H9 (cell line): ENCODE data around the gene LDB3. TPM values are rescaled to one million over a fixed set of nuclear protein-coding genes. Genes with fewer than 3 reads are reported as not detected.

ENCODE experiments used
- DNase-seq: peaks from one replicate; pipeline ENCODE4 v3.0.0-alpha.2; 2017
- H2AFZ ChIP-seq: one replicate; pipeline ENCODE4 v1.6.1; 2013; ENCODE audit warnings: mild to moderate bottlenecking, low read length, control low read depth, moderate library complexity
- H2AK5ac ChIP-seq: 2 replicates; pipeline ENCODE4 v1.6.1; 2013; ENCODE audit warnings: low read length, control low read depth, mixed read lengths; ENCODE audit not compliant: insufficient read length
- H2BK120ac ChIP-seq: one replicate; pipeline ENCODE4 v1.6.1; 2013; ENCODE audit warnings: low read depth, mild to moderate bottlenecking, low read length, control low read depth, inconsistent platforms; ENCODE audit not compliant: poor library complexity, severe bottlenecking
- H2BK12ac ChIP-seq: 2 replicates; pipeline ENCODE4 v1.6.1; 2013; ENCODE audit warnings: low read length, control low read depth, mixed read lengths, low read depth; ENCODE audit not compliant: insufficient read length
- H2BK15ac ChIP-seq: 2 replicates; pipeline ENCODE4 v1.6.1; 2013; ENCODE audit warnings: low read depth, low read length, control low read depth
- H2BK20ac ChIP-seq: one replicate; pipeline ENCODE4 v1.6.1; 2013; ENCODE audit warnings: low read depth, mild to moderate bottlenecking, low read length, control low read depth, inconsistent platforms; ENCODE audit not compliant: poor library complexity, severe bottlenecking
- H2BK5ac ChIP-seq: 2 replicates; pipeline ENCODE4 v1.6.1; 2013; ENCODE audit warnings: low read length, control low read depth, mixed read lengths; ENCODE audit not compliant: insufficient read length
- H3K14ac ChIP-seq: 2 replicates; pipeline ENCODE4 v1.6.1; 2013; ENCODE audit warnings: low read length, control low read depth; ENCODE audit not compliant: insufficient read depth
- H3K18ac ChIP-seq: 2 replicates; pipeline ENCODE4 v1.6.1; 2013; ENCODE audit warnings: low read depth, mild to moderate bottlenecking, mixed read lengths, low read length, control low read depth; ENCODE audit not compliant: insufficient read length
- H3K23ac ChIP-seq: 2 replicates; pipeline ENCODE4 v1.6.1; 2013; ENCODE audit warnings: low read length, control low read depth, mixed read lengths, low read depth; ENCODE audit not compliant: insufficient read length
- H3K23me2 ChIP-seq: 2 replicates; pipeline ENCODE4 v1.6.1; 2013; ENCODE audit warnings: low read depth, mild to moderate bottlenecking, mixed read lengths, low read length, control low read depth; ENCODE audit not compliant: insufficient read length, poor library complexity, severe bottlenecking
- H3K27ac ChIP-seq: 2 replicates; pipeline ENCODE4 v1.5.1; 2013; ENCODE audit warnings: low read length, control low read depth, mixed read lengths, low read depth; ENCODE audit not compliant: insufficient read length
- H3K27me3 ChIP-seq: 2 replicates; pipeline ENCODE4 v1.6.1; 2013; ENCODE audit warnings: low read length, control low read depth, inconsistent platforms; ENCODE audit not compliant: insufficient read depth
- H3K4ac ChIP-seq: 2 replicates; pipeline ENCODE4 v1.6.1; 2013; ENCODE audit warnings: low read depth, mild to moderate bottlenecking, control low read depth, inconsistent platforms, low read length, moderate library complexity
- H3K4me1 ChIP-seq: 2 replicates; pipeline ENCODE4 v1.6.1; 2013; ENCODE audit warnings: low read length, control low read depth, inconsistent platforms; ENCODE audit not compliant: insufficient read depth
- H3K4me2 ChIP-seq: 2 replicates; pipeline ENCODE4 v1.6.1; 2013; ENCODE audit warnings: low read length, control low read depth, mixed read lengths; ENCODE audit not compliant: insufficient read length, insufficient read depth
- H3K56ac ChIP-seq: 2 replicates; pipeline ENCODE4 v1.6.1; 2013; ENCODE audit warnings: low read depth, mild to moderate bottlenecking, mixed read lengths, low read length, control low read depth; ENCODE audit not compliant: insufficient read length
- H3K79me1 ChIP-seq: 2 replicates; pipeline ENCODE4 v1.6.1; 2013; ENCODE audit warnings: low read depth, mild to moderate bottlenecking, moderate library complexity, low read length, control low read depth, inconsistent platforms; ENCODE audit not compliant: insufficient read depth, poor library complexity, severe bottlenecking
- H3K79me2 ChIP-seq: 2 replicates; pipeline ENCODE4 v1.6.1; 2013; ENCODE audit warnings: low read length, control low read depth, inconsistent platforms; ENCODE audit not compliant: insufficient read depth
- H3K9ac ChIP-seq: 2 replicates; pipeline ENCODE4 v1.6.1; 2013; ENCODE audit warnings: low read length, control low read depth, mixed read lengths; ENCODE audit not compliant: insufficient read length; ENCODE audit errors: extremely low read depth
- H3K9me3 ChIP-seq: one replicate; pipeline ENCODE4 v1.6.1; 2013; ENCODE audit warnings: low read depth, low read length, inconsistent platforms; ENCODE audit not compliant: control insufficient read depth
- H3T11ph ChIP-seq: one replicate; pipeline ENCODE4 v1.6.1; 2013; ENCODE audit warnings: mild to moderate bottlenecking, low read length, control low read depth, inconsistent platforms
- H4K20me1 ChIP-seq: one replicate; pipeline ENCODE4 v1.6.1; 2013; ENCODE audit not compliant: control insufficient read depth, insufficient read length, insufficient read depth
- H4K5ac ChIP-seq: 2 replicates; pipeline ENCODE4 v1.6.1; 2013; ENCODE audit warnings: low read depth, mild to moderate bottlenecking, mixed read lengths, low read length, control low read depth; ENCODE audit not compliant: insufficient read length
- H4K8ac ChIP-seq: replicated peaks from 2 replicates; pipeline ENCODE4 v1.6.1; 2013; ENCODE audit warnings: low read length, control low read depth, mixed read lengths, low read depth; ENCODE audit not compliant: insufficient read length
- H4K91ac ChIP-seq: 2 replicates; pipeline ENCODE4 v1.6.1; 2013; ENCODE audit warnings: low read depth, mild to moderate bottlenecking, moderate library complexity, mixed read lengths, low read length, control low read depth; ENCODE audit not compliant: insufficient read length
- H3K27ac Mint-ChIP-seq, 3 experiments: 2 replicates in 2 of 3; 3 replicates in 1 of 3; pipeline ENCODE4 v1.8.0; 2020 to 2021; ENCODE audit warnings: mixed read lengths in 3 of 3, mild to moderate bottlenecking in 1 of 3, moderate library complexity in 1 of 3
- H3K27me3 Mint-ChIP-seq: 2 replicates; pipeline ENCODE4 v1.8.0; 2021; ENCODE audit warnings: low read depth, mild to moderate bottlenecking, moderate library complexity, mixed read lengths
- H3K36me3 Mint-ChIP-seq, 3 experiments: 2 replicates in 2 of 3; 3 replicates in 1 of 3; pipeline ENCODE4 v1.8.0; 2020 to 2021; ENCODE audit warnings: low read depth in 3 of 3, mixed read lengths in 3 of 3; ENCODE audit not compliant: insufficient read depth in 1 of 3
- H3K4me1 Mint-ChIP-seq, 2 experiments: 2 replicates each; pipeline ENCODE4 v1.8.0; 2020; ENCODE audit warnings: mixed read lengths in 2 of 2
- H3K4me3 Mint-ChIP-seq, 2 experiments: 2 replicates in 1 of 2; 3 replicates in 1 of 2; pipeline ENCODE4 v1.8.0; 2020 to 2021; ENCODE audit warnings: mild to moderate bottlenecking in 2 of 2, mixed read lengths in 2 of 2, moderate library complexity in 1 of 2
- H3K9me3 Mint-ChIP-seq, 2 experiments: 2 replicates in 1 of 2; 3 replicates in 1 of 2; pipeline ENCODE4 v1.8.0; 2020; ENCODE audit warnings: mild to moderate bottlenecking in 2 of 2, mixed read lengths in 2 of 2, moderate library complexity in 1 of 2
- whole genome bisulfite sequencing: extraction: QIAGEN DNeasy Blood & Tissue Kit; methylation state at CpG from one replicate; pipeline ENCODE4 v1.1.7; 2013; ENCODE audit warnings: missing lambda C conversion rate, low lambda C conversion rate, mixed read lengths; ENCODE audit not compliant: insufficient read length; ENCODE audit errors: extremely low coverage; 5-methylcytosine and 5-hydroxymethylcytosine counted together
- total RNA-seq: library from RNA; stranded (reverse); gene quantifications from 2 replicates; pipeline ENCODE4 v1.2.1, GENCODE V29; 2021
- TF ChIP-seq, protein P1 (sequence below): fragments of 200-600 bp; sonication (generic); conservative IDR thresholded peaks from 3 replicates; pipeline ENCODE4 v1.8.0; 2021; ENCODE audit warnings: antibody characterized with exemption, mild to moderate bottlenecking

Gene LDB3
- total RNA-seq, 1 experiment from 2014 or later: 0.17 TPM

DNA sequence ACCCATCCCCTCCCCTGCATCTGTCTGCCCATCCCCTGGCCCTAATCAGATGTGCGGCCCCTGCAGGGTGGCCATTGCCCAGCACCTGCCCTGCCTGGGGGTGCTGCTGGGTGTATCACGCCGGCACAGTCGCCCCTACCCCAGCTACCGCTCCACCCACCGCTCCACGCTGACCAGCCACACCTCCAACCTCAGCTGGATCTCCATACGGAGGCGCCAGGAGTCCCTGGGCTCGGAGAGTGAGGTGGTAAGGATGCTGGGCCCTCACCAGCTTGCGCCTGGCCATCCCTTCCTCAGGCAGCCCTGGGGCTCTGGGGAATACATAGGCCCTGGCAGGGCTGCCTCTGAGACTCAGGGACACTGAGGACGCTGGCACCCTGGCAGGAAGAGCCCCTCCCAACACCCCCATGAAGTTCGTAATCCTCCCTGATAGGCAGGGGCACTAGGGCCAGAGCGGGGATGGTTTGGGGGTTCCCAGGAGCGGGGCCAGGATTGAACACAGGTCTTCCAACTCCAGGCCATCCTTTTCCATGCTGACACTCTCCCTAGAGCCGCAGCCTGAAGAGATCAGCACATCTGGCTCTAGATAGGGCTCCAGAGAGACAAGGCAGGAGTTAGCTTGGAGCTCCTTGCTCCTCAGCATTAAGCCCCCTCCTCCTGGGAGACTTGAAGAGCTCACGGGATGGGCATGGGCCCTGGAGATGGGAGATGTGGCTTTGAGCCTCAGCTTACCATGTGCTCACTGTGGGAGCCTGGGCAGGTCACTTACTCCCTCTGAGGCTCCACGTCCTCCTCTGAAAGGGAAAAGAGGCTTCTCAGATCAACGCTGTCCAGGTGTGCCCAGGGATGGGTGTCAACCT is 5.9 kb upstream of the LDB3 start:
- no peak overlapping the region for H3K4ac ChIP-seq

More for the DNA sequence above, 5.9 kb upstream of the LDB3 start:
- no peak overlapping the region for H3K14ac ChIP-seq
- no CpG with 5 or more reads among the region's 19 CpGs for WGBS
- H3K4me2 ChIP-seq: no peak overlapping the region
- no peak overlapping the region for H4K91ac ChIP-seq
- no peak overlapping the region for H2AFZ ChIP-seq
- H3K23ac ChIP-seq: no peak overlapping the region
- H3K27ac ChIP-seq: no peak overlapping the region
- H4K5ac ChIP-seq: no peak overlapping the region
- TF ChIP-seq, protein P1, sequence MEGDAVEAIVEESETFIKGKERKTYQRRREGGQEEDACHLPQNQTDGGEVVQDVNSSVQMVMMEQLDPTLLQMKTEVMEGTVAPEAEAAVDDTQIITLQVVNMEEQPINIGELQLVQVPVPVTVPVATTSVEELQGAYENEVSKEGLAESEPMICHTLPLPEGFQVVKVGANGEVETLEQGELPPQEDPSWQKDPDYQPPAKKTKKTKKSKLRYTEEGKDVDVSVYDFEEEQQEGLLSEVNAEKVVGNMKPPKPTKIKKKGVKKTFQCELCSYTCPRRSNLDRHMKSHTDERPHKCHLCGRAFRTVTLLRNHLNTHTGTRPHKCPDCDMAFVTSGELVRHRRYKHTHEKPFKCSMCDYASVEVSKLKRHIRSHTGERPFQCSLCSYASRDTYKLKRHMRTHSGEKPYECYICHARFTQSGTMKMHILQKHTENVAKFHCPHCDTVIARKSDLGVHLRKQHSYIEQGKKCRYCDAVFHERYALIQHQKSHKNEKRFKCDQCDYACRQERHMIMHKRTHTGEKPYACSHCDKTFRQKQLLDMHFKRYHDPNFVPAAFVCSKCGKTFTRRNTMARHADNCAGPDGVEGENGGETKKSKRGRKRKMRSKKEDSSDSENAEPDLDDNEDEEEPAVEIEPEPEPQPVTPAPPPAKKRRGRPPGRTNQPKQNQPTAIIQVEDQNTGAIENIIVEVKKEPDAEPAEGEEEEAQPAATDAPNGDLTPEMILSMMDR: no peak
- Mint-ChIP-seq H3K4me3 (no peak overlapping the region), H3K27me3 (no peaks in the 10 kb centered on the region; the same call in 1 of the 2 replicates), H3K9me3 (no peaks in the 10 kb centered on the region), H3K4me1 (peaks cover 16 to 22% of the 10 kb centered on the region in 2 experiments), H3K36me3 (no peaks in the 10 kb centered on the region), H3K27ac (no peak overlapping the region)
- no peak overlapping the region for H2BK12ac ChIP-seq
- no peak overlapping the region for H2BK15ac ChIP-seq
- no peak overlapping the region for H2BK20ac ChIP-seq
- H3T11ph ChIP-seq: no peak overlapping the region
- H3K18ac ChIP-seq: no peak overlapping the region
- H3K23me2 ChIP-seq: no peaks in the 10 kb centered on the region
- H2AK5ac ChIP-seq: no peak overlapping the region
- no peak overlapping the region for H3K56ac ChIP-seq
- H3K27me3 ChIP-seq: no peaks in the 10 kb centered on the region
- no peaks in the 10 kb centered on the region for H3K79me1 ChIP-seq
- no peaks in the 10 kb centered on the region for H3K9me3 ChIP-seq
- no peaks in the 10 kb centered on the region for H4K20me1 ChIP-seq
- H3K9ac ChIP-seq: no peak overlapping the region
- no peak overlapping the region for H2BK120ac ChIP-seq
- no peak overlapping the region for H4K8ac ChIP-seq
- H3K4me1 ChIP-seq: no peaks in the 10 kb centered on the region
- DNase-seq: no peak
- no peaks in the 10 kb centered on the region for H3K79me2 ChIP-seq
- H2BK5ac ChIP-seq: no peak overlapping the region
